Activated CD8-positive, alpha-beta T cell treated with anti-CD3 and anti-CD28 coated beads, Interleukin-2, amount 10 ng/mL, durations not matched to agents 7 days and 5 days (primary cell): ENCODE measurements around the gene ZBTB32. TPM values are rescaled to one million over a fixed set of nuclear protein-coding genes. Genes with fewer than 3 reads are reported as not detected.
A peak's percentile ranks its signal among the peaks of the same experiment; 100 is the strongest.
"Not testable (repeated sequence)": the region's sequence is repeated elsewhere in the genome, so short reads cannot be mapped to it uniquely, and the experiment has no call there.

Experiments used
- ATAC-seq: fragments of 150-1000 bp; cut with Tn5 transposase; one replicate; pipeline ENCODE4 v1.10.0; 2021; ENCODE audit warnings: moderate library complexity
- CTCF ChIA-PET: fragments of 350-600 bp; sonication (Branson Sonifier 250); formaldehyde crosslinking; loops from one replicate; lab custom pipeline; 2021; ENCODE audit warnings: antibody characterized with exemption; lab: Charles Lee
- POLR2A ChIA-PET: fragments of 350-600 bp; sonication (Branson Sonifier 250); formaldehyde crosslinking; loops from one replicate; lab custom pipeline; 2021; ENCODE audit warnings: antibody characterized with exemption; lab: Charles Lee
- DNase-seq: peaks from one replicate; pipeline ENCODE4 v3.0.0-alpha.2; 2020
- H3K27ac Mint-ChIP-seq: one replicate; pipeline ENCODE4 v1.8.0; 2021; ENCODE audit warnings: mild to moderate bottlenecking, mixed read lengths
- H3K27me3 Mint-ChIP-seq: one replicate; pipeline ENCODE4 v1.8.0; 2021; ENCODE audit warnings: low read depth, mixed read lengths
- H3K36me3 Mint-ChIP-seq: one replicate; pipeline ENCODE4 v1.8.0; 2021; ENCODE audit warnings: low read depth, mixed read lengths
- H3K4me1 Mint-ChIP-seq: one replicate; pipeline ENCODE4 v1.8.0; 2021; ENCODE audit warnings: low read depth, mixed read lengths
- H3K4me3 Mint-ChIP-seq: one replicate; pipeline ENCODE4 v1.8.0; 2021; ENCODE audit warnings: mild to moderate bottlenecking, mixed read lengths
- H3K9me3 Mint-ChIP-seq: one replicate; pipeline ENCODE4 v1.8.0; 2022; ENCODE audit warnings: mixed read lengths; ENCODE audit not compliant: insufficient read depth
- total RNA-seq, 2 experiments: library from RNA; stranded (reverse); gene quantifications; one replicate each; pipeline ENCODE4 v1.2.3, GENCODE V29; 2021

ZBTB32 gene
- total RNA-seq, 2 experiments from 2014 or later: 37.4 to 41.4 TPM

DNA sequence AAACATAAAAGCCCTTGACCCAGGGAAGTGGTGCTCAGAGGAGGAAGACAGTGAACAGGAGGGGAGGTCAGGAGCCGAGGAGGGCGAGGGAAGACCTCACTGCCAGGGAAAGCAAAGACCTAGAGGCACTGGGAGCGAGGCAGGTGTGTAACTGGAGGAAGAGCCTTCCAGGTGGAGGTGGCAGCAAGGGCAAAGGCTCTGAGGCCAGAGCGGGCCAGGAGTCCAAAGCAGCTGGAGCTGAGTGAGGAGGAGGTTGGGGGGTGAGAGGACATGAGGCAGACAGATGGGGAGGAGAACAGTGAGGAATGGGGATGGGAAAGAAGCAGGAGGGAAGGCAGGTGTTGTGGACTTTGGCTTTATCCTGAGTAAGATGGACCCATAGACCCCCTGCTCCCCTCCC lies 34.4 kb upstream of the ZBTB32 start:
- Mint-ChIP-seq H3K4me1 (peaks cover 7% of the 10 kb centered on the region), H3K27me3 (peaks cover 21% of the 10 kb centered on the region), H3K36me3 (no peaks in the 10 kb centered on the region), H3K9me3 (no peaks in the 10 kb centered on the region), H3K4me3 (no peak overlapping the region), H3K27ac (no peak overlapping the region)
- CTCF ChIA-PET: no interaction called here
- DNase-seq (no peak), ATAC-seq (no peak)
- POLR2A ChIA-PET: no interaction called here

DNA sequence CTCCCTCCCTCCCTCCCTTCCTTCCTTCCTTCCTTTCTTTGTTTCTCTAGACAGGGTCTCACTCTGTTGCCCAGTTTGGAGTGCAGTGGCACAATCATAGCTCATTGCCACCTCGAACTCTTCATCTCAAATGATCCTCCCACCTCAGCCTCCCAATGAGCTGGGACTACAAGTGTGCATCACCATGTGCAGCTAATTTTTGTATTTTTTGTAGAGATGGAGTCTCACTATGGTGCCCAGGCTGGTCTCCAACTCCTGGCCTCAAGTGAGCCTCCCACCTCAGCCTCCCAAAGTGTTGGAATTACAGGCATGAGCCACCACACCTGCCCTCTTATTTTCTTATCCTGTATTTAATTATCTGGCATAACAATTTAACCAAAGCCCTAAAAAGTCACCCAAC lies 33.7 kb upstream of the ZBTB32 start:
- POLR2A ChIA-PET: no interaction called here

DNA sequence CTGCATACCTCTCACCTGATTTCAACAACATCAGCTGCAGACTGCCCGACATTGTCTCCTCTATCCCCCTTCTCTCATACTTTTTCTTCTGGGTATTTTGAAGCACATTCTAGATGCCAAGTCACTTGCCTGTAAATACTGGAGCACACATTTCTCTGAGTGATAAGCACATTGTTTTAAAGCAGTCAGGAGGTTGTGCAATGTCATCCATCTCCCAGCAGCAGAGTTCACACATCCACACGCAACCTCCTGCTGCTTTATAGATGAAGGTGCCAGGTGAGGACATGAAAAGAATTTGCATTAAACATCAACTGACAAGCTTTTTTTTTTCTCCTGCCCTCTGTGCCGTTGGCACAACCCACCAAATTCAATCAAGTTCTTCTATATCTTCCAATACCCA lies 32.5 kb upstream of the ZBTB32 start:
- ChIA-PET POLR2A (no interaction called here), CTCF (no interaction called here)
- H3K9me3 Mint-ChIP-seq: no peaks in the 10 kb centered on the region
- DNase-seq (no peak), ATAC-seq (no peak)
- no peaks in the 10 kb centered on the region for H3K36me3 Mint-ChIP-seq
- H3K27ac Mint-ChIP-seq: no peak overlapping the region
- no peak overlapping the region for H3K4me3 Mint-ChIP-seq
- H3K27me3 Mint-ChIP-seq: peaks cover 27% of the 10 kb centered on the region
- peaks cover 7% of the 10 kb centered on the region for H3K4me1 Mint-ChIP-seq

More for the DNA sequence above, 33.7 kb upstream of the ZBTB32 start:
- peaks cover 7% of the 10 kb centered on the region for H3K4me1 Mint-ChIP-seq
- ATAC-seq (no peak), DNase-seq (no peak)
- H3K4me3 Mint-ChIP-seq: no peak overlapping the region
- no peak overlapping the region for H3K27ac Mint-ChIP-seq
- CTCF ChIA-PET: interaction anchor here (0.9 kb wide), 1 partner anchor 24 kb away, joined by 4 read pairs; no protein-coding TSS in a partner anchor
- no peaks in the 10 kb centered on the region for H3K9me3 Mint-ChIP-seq
- H3K27me3 Mint-ChIP-seq: peaks cover 23% of the 10 kb centered on the region
- H3K36me3 Mint-ChIP-seq: no peaks in the 10 kb centered on the region

DNA sequence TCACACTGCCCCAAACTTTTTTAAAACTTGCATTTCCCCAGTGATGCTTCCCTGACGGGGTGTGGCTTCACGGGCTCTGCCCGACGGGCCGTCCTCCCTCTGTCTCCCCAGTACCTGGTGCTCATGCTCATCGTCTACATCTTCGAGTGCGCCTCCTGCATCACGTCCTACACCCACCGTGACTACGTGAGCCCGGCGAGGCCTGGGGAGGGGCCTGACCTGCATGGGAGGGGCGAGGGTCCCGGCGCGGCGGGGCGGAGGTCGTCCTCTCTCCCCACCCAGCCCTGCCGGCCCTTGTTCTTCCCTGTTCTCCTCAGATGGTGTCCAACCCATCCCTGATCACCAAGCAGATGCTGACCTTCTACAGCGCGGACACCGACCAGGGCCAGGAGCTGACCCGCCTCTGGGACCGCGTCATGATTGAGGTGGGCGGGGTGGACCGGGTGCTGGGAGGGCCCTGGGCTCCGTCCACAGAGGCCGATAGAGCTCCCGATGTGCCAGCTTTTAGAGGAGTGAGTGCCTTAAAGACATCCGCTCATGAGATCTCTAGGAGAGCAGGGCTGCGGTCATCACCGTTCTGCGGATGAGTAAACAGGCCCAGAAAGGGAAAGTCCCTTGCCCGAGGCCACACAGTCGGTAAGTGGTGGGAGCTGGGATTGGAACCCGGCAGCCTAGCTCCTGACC lies 31.1 kb upstream of the ZBTB32 start:
- H3K27ac Mint-ChIP-seq: peak overlapping the region; percentile 60
- H3K4me1 Mint-ChIP-seq: peaks cover 7% of the 10 kb centered on the region
- ATAC-seq: peak; percentile 83
- H3K9me3 Mint-ChIP-seq: no peaks in the 10 kb centered on the region
- POLR2A ChIA-PET: interaction anchor here (0.6 to 1.1 kb wide), 3 partner anchors 20 to 172 kb away, joined by 3 to 5 read pairs (median 5); partner anchors contain the start of gene COX6B1
- peak overlapping the region; percentile 73 for H3K4me3 Mint-ChIP-seq
- peak; percentile 66 for DNase-seq
- CTCF ChIA-PET: interaction anchor here (0.9 to 1.3 kb wide), 4 partner anchors 19 to 125 kb away, joined by 3 to 7 read pairs (median 6); partner anchors contain the start of gene COX6B1
- H3K27me3 Mint-ChIP-seq: peaks cover 27% of the 10 kb centered on the region
- H3K36me3 Mint-ChIP-seq: no peaks in the 10 kb centered on the region

DNA sequence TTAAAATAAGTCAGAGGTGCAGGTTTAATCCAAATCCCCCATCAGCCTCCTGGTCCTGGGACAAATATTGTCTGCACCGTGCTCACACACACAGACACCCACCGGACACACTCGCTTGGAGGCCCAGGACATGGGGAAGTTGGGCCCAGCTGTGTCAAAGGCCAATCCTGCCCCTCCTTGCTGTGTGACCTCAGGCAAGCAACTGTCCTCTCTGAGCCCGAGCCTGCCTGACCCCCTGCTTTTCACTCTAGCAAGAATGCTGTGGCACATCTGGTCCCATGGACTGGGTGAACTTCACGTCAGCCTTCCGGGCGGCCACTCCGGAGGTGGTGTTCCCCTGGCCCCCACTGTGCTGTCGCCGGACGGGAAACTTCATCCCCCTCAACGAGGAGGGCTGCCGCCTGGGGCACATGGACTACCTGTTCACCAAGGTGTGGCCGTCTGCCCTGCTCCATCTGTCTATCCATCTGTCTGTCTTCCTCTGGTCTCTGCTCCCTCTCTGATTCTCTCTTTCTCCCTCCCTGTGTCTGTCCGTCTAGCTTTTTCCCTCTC lies 28.7 kb upstream of the ZBTB32 start:
- peaks cover 20% of the 10 kb centered on the region for H3K27me3 Mint-ChIP-seq
- POLR2A ChIA-PET: no interaction called here
- H3K4me3 Mint-ChIP-seq: no peak overlapping the region
- no peak overlapping the region for H3K27ac Mint-ChIP-seq
- no peaks in the 10 kb centered on the region for H3K9me3 Mint-ChIP-seq
- ATAC-seq: no peak
- CTCF ChIA-PET: no interaction called here
- peaks cover 7% of the 10 kb centered on the region for H3K4me1 Mint-ChIP-seq
- H3K36me3 Mint-ChIP-seq: no peaks in the 10 kb centered on the region
- DNase-seq: no peak

DNA sequence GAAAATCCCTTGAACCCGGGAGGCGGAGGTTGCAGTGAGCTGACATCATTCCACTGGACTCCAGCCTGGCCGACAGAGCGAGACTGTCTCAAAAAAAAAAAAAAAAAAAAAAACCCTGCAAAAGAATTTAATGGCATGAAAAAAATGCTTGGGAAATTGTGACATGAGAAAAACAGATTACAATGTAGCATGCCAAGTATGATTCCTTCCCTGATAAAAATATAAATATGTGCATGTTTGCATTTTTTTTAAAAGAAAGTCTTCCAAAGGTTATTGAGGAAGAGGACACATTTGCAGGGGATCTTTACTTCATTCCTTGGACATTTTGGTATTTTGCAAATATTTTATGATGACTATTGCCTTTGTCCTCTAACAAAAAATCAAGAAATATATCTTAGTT lies 14.5 kb upstream of the ZBTB32 start:
- no peaks in the 10 kb centered on the region for H3K9me3 Mint-ChIP-seq
- H3K27ac Mint-ChIP-seq: no peak overlapping the region
- DNase-seq (no peak), ATAC-seq (no peak)
- no peaks in the 10 kb centered on the region for H3K36me3 Mint-ChIP-seq
- ChIA-PET POLR2A (no interaction called here), CTCF (interaction anchor here (3.8 kb wide), 1 partner anchor 23 kb away, joined by 30 read pairs; no protein-coding TSS in a partner anchor)
- H3K27me3 Mint-ChIP-seq: no peaks in the 10 kb centered on the region
- no peak overlapping the region for H3K4me3 Mint-ChIP-seq
- peaks cover 11% of the 10 kb centered on the region for H3K4me1 Mint-ChIP-seq

DNA sequence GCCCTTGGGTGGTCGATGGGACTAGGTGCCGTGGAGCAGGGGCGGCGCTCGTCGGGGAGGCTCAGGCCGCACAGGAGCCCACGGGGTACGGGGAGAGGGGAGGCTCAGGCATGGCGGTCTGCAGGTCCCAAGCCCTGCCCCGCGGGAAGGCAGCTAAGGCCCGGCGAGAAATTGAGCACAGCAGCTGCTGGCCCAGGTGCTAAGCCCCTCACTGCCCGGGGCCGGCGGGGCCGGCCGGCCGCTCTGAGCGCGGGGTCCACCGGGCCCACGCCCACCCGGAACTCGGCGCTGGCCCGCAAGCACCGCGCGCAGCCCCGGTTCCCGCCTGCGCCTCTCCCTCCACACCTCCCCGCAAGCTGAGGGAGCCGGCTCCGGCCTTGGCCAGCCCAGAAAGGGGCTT lies 13.3 kb upstream of the ZBTB32 start:
- peaks cover 13% of the 10 kb centered on the region for H3K4me1 Mint-ChIP-seq
- H3K9me3 Mint-ChIP-seq, H3K4me3 Mint-ChIP-seq, DNase-seq, H3K36me3 Mint-ChIP-seq, H3K27ac Mint-ChIP-seq, ATAC-seq, POLR2A ChIA-PET, H3K27me3 Mint-ChIP-seq: not testable (repeated sequence)
- CTCF ChIA-PET: interaction anchor here (1.3 to 3.8 kb wide), 2 partner anchors 11 to 22 kb away, joined by 4 to 30 read pairs; no protein-coding TSS in a partner anchor

DNA sequence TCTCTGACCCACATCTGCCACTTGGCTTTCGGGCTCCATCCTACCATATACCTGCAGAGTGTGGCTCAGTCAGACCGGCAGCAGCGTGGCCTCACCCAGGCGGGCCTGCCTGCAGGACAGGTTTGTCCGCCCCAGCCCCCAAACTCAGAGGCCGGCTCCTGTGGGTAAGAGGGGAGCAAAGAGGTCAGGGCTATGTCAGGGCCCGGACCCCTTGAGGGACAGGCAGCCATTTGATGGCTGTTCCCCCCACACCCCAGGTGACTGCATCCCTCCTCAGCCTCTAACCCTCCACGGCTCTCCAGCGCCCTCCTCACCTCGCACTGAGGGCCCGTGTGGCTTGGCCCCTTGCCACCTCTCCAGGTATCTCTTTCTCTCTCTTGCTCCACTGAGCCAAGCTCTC lies 12.3 kb upstream of the ZBTB32 start:
- Mint-ChIP-seq H3K9me3 (no peaks in the 10 kb centered on the region), H3K27ac (no peak overlapping the region), H3K36me3 (no peaks in the 10 kb centered on the region), H3K4me1 (peaks cover 19% of the 10 kb centered on the region), H3K27me3 (no peaks in the 10 kb centered on the region), H3K4me3 (no peak overlapping the region)
- DNase-seq: no peak
- POLR2A ChIA-PET: interaction anchor here (0.6 to 1.4 kb wide), 3 partner anchors 11 to 52 kb away, joined by 3 to 4 read pairs (median 3); no protein-coding TSS in a partner anchor
- no peak for ATAC-seq
- CTCF ChIA-PET: interaction anchor here (0.7 to 3.8 kb wide), 8 partner anchors 10 to 143 kb away, joined by 3 to 30 read pairs (median 5); no protein-coding TSS in a partner anchor

DNA sequence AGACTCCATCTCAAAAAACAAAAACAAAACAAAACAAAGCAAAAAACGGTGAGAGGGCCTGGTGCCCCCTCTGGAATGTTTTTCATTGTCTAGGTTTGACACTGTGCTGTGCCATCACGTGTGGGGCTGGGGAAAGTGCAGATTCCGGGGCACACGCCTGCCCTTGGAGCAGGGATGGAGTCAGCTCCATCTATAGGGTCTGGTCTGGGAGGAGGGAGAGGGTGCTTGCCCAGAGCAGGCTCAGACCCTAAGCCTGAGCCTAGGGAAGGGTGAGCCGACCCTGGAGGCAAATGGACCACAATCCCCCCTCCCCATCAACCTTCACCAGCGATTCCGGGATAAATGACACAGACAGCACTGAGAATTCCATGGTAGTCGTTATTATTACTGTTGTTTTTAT lies 10.9 kb upstream of the ZBTB32 start:
- POLR2A ChIA-PET: interaction anchor here (0.9 to 1.4 kb wide), 2 partner anchors 20 to 22 kb away, joined by 3 to 4 read pairs; no protein-coding TSS in a partner anchor
- Mint-ChIP-seq H3K27me3 (no peaks in the 10 kb centered on the region), H3K9me3 (no peaks in the 10 kb centered on the region), H3K27ac (no peak overlapping the region), H3K4me3 (no peak overlapping the region), H3K4me1 (peaks cover 22% of the 10 kb centered on the region), H3K36me3 (no peaks in the 10 kb centered on the region)
- CTCF ChIA-PET: interaction anchor here (0.6 to 3.8 kb wide), 10 partner anchors 9 to 126 kb away, joined by 3 to 30 read pairs (median 4); no protein-coding TSS in a partner anchor
- ATAC-seq (peak; percentile 21), DNase-seq (no peak)

DNA sequence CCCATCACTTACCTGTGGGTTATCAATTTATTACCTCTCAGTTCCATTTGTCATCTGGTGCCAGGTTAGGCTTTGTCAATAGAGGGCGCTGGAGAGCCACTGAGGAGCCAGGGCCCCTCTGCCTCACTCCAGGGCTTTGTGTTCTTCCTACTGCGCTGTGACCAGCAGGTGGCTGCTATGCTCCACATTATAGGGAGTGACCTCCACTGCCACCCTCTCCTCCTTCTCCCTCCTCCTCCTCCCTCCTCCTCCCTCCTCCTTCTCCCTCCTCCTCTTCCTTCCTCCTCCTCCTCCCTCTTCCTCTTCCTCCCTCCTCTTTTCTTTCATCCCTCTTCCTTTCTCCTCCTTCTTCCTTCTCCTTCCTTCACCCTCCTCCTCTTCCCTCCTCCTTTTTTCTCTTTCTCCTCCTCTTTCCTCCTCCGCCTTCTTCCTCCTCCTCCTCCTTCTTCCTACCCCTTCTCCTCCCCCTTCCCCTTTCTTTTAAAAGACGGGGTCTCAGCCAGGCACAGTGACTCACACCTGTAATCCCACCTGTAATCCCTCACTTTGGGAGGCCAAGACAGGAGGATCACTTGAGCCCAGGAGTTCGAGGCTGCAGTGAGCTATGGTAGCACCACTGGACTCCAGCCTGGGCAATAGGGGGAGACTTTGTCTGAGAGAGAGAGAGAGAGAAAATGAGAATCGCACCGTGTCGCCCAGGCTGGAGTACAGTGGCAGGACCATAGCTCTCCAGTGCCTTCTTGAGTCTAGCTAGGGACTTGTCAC lies 10.3 kb upstream of the ZBTB32 start:
- H3K4me3 Mint-ChIP-seq: no peak overlapping the region
- H3K27ac Mint-ChIP-seq: peak overlapping the region; percentile 70
- ChIA-PET POLR2A (interaction anchor here (0.6 to 6.9 kb wide), 3 partner anchors 19 to 51 kb away, joined by 3 to 96 read pairs (median 3); no protein-coding TSS in a partner anchor), CTCF (interaction anchor here (0.7 to 10.3 kb wide), 24 partner anchors 9 to 238 kb away, joined by 3 to 266 read pairs (median 6); partner anchors contain the start of genes KMT2B, LIN37, PSENEN and U2AF1L4)
- peaks cover 22% of the 10 kb centered on the region for H3K4me1 Mint-ChIP-seq
- DNase-seq (peak; percentile 95), ATAC-seq (peak; percentile 100)
- no peaks in the 10 kb centered on the region for H3K36me3 Mint-ChIP-seq
- H3K9me3 Mint-ChIP-seq: no peaks in the 10 kb centered on the region
- no peaks in the 10 kb centered on the region for H3K27me3 Mint-ChIP-seq

DNA sequence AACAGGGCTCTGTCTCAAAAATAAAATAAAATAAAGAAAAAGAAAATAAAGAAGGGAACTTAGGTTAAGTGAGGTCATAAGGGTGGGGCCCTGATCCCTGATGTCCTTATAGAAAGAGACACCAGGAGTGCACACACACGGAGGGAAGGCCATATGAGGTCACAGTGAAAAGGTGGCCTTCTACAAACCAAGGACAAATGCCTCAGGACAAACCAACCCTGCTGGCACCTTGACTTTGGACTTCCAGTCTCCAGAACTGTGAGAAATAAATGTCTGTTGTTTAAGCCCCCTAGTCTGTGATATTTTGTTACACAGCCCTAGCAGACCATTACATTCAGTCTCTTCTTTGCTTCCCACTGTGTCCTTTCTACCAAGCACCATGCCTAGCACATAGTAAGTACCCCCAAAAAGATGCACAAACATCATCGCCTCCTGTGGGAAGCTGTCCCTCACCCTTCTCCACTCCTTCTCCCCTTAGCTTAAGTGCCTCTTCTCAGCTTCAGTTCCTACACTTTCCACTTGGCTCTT lies 8.4 kb upstream of the ZBTB32 start:
- DNase-seq (no peak), ATAC-seq (no peak)
- no peaks in the 10 kb centered on the region for H3K27me3 Mint-ChIP-seq
- no peaks in the 10 kb centered on the region for H3K36me3 Mint-ChIP-seq
- H3K27ac Mint-ChIP-seq: no peak overlapping the region
- H3K4me1 Mint-ChIP-seq: peaks cover 27% of the 10 kb centered on the region
- H3K9me3 Mint-ChIP-seq: no peaks in the 10 kb centered on the region
- ChIA-PET CTCF (interaction anchor here (1.2 to 10.3 kb wide), 8 partner anchors 11 to 235 kb away, joined by 4 to 266 read pairs (median 6); partner anchors contain the start of genes IGFLR1, LIN37, PSENEN and U2AF1L4), POLR2A (interaction anchor here (0.9 to 6.9 kb wide), 4 partner anchors 17 to 131 kb away, joined by 3 to 96 read pairs (median 3); partner anchors contain the start of genes PSENEN and U2AF1L4)
- no peak overlapping the region for H3K4me3 Mint-ChIP-seq
